A549 (cell line): ENCODE measurements around the gene B4GALT3. TPM values are rescaled to one million over a fixed set of nuclear protein-coding genes. Genes with fewer than 3 reads are reported as not detected.
A peak's percentile ranks its signal among the peaks of the same experiment; 100 is the strongest.

ENCODE experiments used
- ATAC-seq, 2 experiments: fragments of 200-7000 bp in 1 of 2; fragments of >200 bp in 1 of 2; cut with Nextera tagmentation in 1 of 2; cut with Tn5 transposase in 1 of 2; 3 replicates each; pipeline versions ENCODE4 v1.8.0 to v1.9.1; 2018 to 2020; ENCODE audit warnings: mild to moderate bottlenecking in 1 of 2, moderate library complexity in 1 of 2
- CTCF ChIA-PET: fragments of 300-600 bp; sonication (Branson Sonifier 250); formaldehyde crosslinking; extraction: SDS; loops from one replicate; lab custom pipeline; 2021; ENCODE audit warnings: antibody characterized with exemption, inconsistent platforms; lab: Yijun Ruan, JAX
- POLR2A ChIA-PET: fragments of 350-600 bp; formaldehyde crosslinking; extraction: SDS; loops from one replicate; lab custom pipeline; 2021; ENCODE audit warnings: antibody characterized with exemption, inconsistent platforms; lab: Yijun Ruan, JAX
- DNase-seq, 2 experiments: peaks; one replicate each; pipeline versions ENCODE4 v3.0.0 to v3.0.0-alpha.2; 2011 to 2016; ENCODE audit warnings: low read depth in 1 of 2, low spot score in 1 of 2
- FAIRE-seq: peaks from 2 replicates; lab custom pipeline; 2011; peaks lifted over from hg19 to GRCh38; lab: Jason Lieb, UNC
- H3K27ac ChIP-seq, 2 experiments: fragments of >200 bp; sonication (Bioruptor Twin); formaldehyde crosslinking; 3 replicates each; pipeline ENCODE4 v1.5.1; 2016 to 2017
- H3K4me1 ChIP-seq: fragments of >200 bp; sonication (Bioruptor Twin); formaldehyde crosslinking; 3 replicates; pipeline ENCODE4 v1.6.1; 2016
- H3K4me2 ChIP-seq: fragments of >200 bp; sonication (Bioruptor Twin); formaldehyde crosslinking; 3 replicates; pipeline ENCODE4 v1.6.1; 2016
- H3K4me3 ChIP-seq: fragments of >200 bp; sonication (Bioruptor Twin); formaldehyde crosslinking; 3 replicates; pipeline ENCODE4 v1.5.1; 2016
- H3K9me3 ChIP-seq: fragments of >200 bp; sonication (Bioruptor Twin); formaldehyde crosslinking; 3 replicates; pipeline ENCODE4 v1.6.1; 2016
- CHD4 ChIP-seq: fragments of 200-600 bp; sonication (generic); IDR thresholded peaks from 2 replicates; pipeline ENCODE4 v1.6.1; 2016; ENCODE audit warnings: antibody characterized with exemption, mild to moderate bottlenecking, borderline replicate concordance
- EHF ChIP-seq: fragments of 250-450 bp; sonication (Bioruptor Pico); IDR thresholded peaks from 2 replicates; pipeline ENCODE4 v1.5.0; 2020; ENCODE audit warnings: mild to moderate bottlenecking
- EP300 ChIP-seq, 2 experiments: fragments of >200 bp; sonication (Bioruptor Twin); formaldehyde crosslinking; IDR thresholded peaks; 2 replicates in 1 of 2; 3 replicates in 1 of 2; pipeline ENCODE4 v1.6.1; 2016 to 2017
- ESRRA ChIP-seq: fragments of 150-350 bp; IDR thresholded peaks from 2 replicates; pipeline ENCODE4 v1.6.1; 2014; ENCODE audit warnings: mild to moderate bottlenecking, low read length, borderline replicate concordance
- FOSL2 ChIP-seq, 2 experiments: fragments of 450-650 bp in 1 of 2; fragments of >200 bp in 1 of 2; sonication (Bioruptor Twin) in 1 of 2; formaldehyde crosslinking; IDR thresholded peaks; 2 replicates each; pipeline versions ENCODE4 v1.5.0 to v1.6.1; 2016 to 2020; ENCODE audit warnings: mild to moderate bottlenecking in 1 of 2, moderate library complexity in 1 of 2
- HES2 ChIP-seq: fragments of >200 bp; sonication (Bioruptor Twin); formaldehyde crosslinking; IDR thresholded peaks from 2 replicates; pipeline ENCODE4 v1.6.1; 2016
- HOXA7 ChIP-seq: fragments of 250-450 bp; sonication (Bioruptor Pico); IDR thresholded peaks from 2 replicates; pipeline ENCODE4 v1.5.0; 2020; ENCODE audit warnings: mild to moderate bottlenecking, moderate library complexity
- HOXB13 ChIP-seq: fragments of 250-450 bp; sonication (Bioruptor Pico); IDR thresholded peaks from 2 replicates; pipeline ENCODE4 v1.5.0; 2020; ENCODE audit warnings: low read depth, mild to moderate bottlenecking, moderate library complexity
- JUN ChIP-seq, 2 experiments: fragments of >200 bp; sonication (Bioruptor Twin); formaldehyde crosslinking; IDR thresholded peaks; 2 replicates in 1 of 2; 3 replicates in 1 of 2; pipeline ENCODE4 v1.6.1; 2016 to 2017
- KDM1A ChIP-seq: fragments of 200-600 bp; sonication (generic); IDR thresholded peaks from 2 replicates; pipeline ENCODE4 v1.6.1; 2016; ENCODE audit warnings: low read depth, mild to moderate bottlenecking
- KDM5A ChIP-seq: fragments of 200-600 bp; sonication (generic); IDR thresholded peaks from 2 replicates; pipeline ENCODE4 v1.6.1; 2016; ENCODE audit warnings: antibody characterized with exemption, mild to moderate bottlenecking
- MYC ChIP-seq: IDR thresholded peaks from 2 replicates; pipeline ENCODE4 v1.6.1; 2012; ENCODE audit warnings: mild to moderate bottlenecking, inconsistent platforms, low read length, improper control_type of control experiment, borderline replicate concordance
- PBX3 ChIP-seq: IDR thresholded peaks from 2 replicates; pipeline ENCODE4 v1.6.1; 2012
- POLR2AphosphoS2 ChIP-seq: conservative IDR thresholded peaks from 2 replicates; pipeline ENCODE4 v1.6.1; 2012; ENCODE audit warnings: low read length, improper control_type of control experiment, inconsistent platforms
- RAD21 ChIP-seq, 2 experiments: fragments of >200 bp in 1 of 2; sonication (Bioruptor Twin) in 1 of 2; formaldehyde crosslinking in 1 of 2; IDR thresholded peaks in 1 of 2; conservative IDR thresholded peaks in 1 of 2; 2 replicates in 1 of 2; 3 replicates in 1 of 2; pipeline ENCODE4 v1.6.1; 2012 to 2018; ENCODE audit warnings: inconsistent platforms in 1 of 2
- RARB ChIP-seq: fragments of 250-450 bp; sonication (Bioruptor Pico); IDR thresholded peaks from 2 replicates; pipeline ENCODE4 v1.8.0; 2021; ENCODE audit warnings: mild to moderate bottlenecking, moderate library complexity
- SREBF2 ChIP-seq: fragments of 450-650 bp; IDR thresholded peaks from 2 replicates; pipeline ENCODE4 v1.6.1; 2014; ENCODE audit warnings: mild to moderate bottlenecking, moderate library complexity
- TFCP2L1 ChIP-seq: fragments of 250-450 bp; sonication (Bioruptor Pico); IDR thresholded peaks from 2 replicates; pipeline ENCODE4 v1.5.0; 2021; ENCODE audit warnings: mild to moderate bottlenecking
- USF2 ChIP-seq: fragments of 450-650 bp; IDR thresholded peaks from 2 replicates; pipeline ENCODE4 v1.6.1; 2014; ENCODE audit warnings: antibody characterized with exemption
- ZC3H11A ChIP-seq: fragments of 450-650 bp; IDR thresholded peaks from 2 replicates; pipeline ENCODE4 v1.6.1; 2014; ENCODE audit warnings: antibody characterized with exemption, mild to moderate bottlenecking
- WGBS: methylation state at CpG from one replicate; pipeline ENCODE4 v1.1.6; 2017; ENCODE audit errors: missing lambda C conversion rate; 5-methylcytosine and 5-hydroxymethylcytosine counted together
- polyA plus RNA-seq, 4 experiments: library from polyadenylated mRNA; depleted of rRNA in 3 of 4; stranded (reverse); fragments of >200 nt; fragmentation: RNase III in 1 of 4; extraction: RNeasy Plus Mini Kit Qiagen cat#74134 plus additional on column Dnase treatment in 1 of 4; gene quantifications; 2 replicates in 3 of 4; 3 replicates in 1 of 4; pipeline ENCODE4 v1.2.3, GENCODE V29; 2011 to 2017
- TF ChIP-seq, protein P1 (sequence below): fragments of >200 bp; sonication (Bioruptor Twin); formaldehyde crosslinking; IDR thresholded peaks from 3 replicates; pipeline ENCODE4 v1.5.1; 2016
- TF ChIP-seq, protein P2 (sequence below): IDR thresholded peaks from 2 replicates; pipeline ENCODE4 v1.6.1; 2012; ENCODE audit warnings: low read depth, borderline replicate concordance
- TF ChIP-seq, protein P3 (sequence below): fragments of 250-450 bp; sonication (Bioruptor Pico); IDR thresholded peaks from 2 replicates; pipeline ENCODE4 v1.5.0; 2021; ENCODE audit warnings: mild to moderate bottlenecking, moderate library complexity, borderline replicate concordance
- TF ChIP-seq, protein P4 (sequence below): fragments of 250-450 bp; sonication (Bioruptor Pico); IDR thresholded peaks from 2 replicates; pipeline ENCODE4 v1.5.0; 2020; ENCODE audit warnings: low read depth, mild to moderate bottlenecking, moderate library complexity

The B4GALT3 gene
- polyA plus RNA-seq, 2 of the 4 experiments (the other 2 are of a cell fraction) = 25.3 to 25.5 TPM

- ATAC-seq = peak in 1 of 2 experiments; percentile 29; a peak in 3 of 6 replicates
- ChIA-PET POLR2A (interaction anchor here (1.7 kb wide), 1 partner anchor 16 kb away, joined by 5 read pairs; the partner anchor contains the start of gene NDUFS2), CTCF (interaction anchor here (1.5 to 20.1 kb wide), 5 partner anchors 11 to 166 kb away, joined by 3 to 319 read pairs (median 66); partner anchors contain the start of genes NDUFS2 and TOMM40L)
- no peak overlapping the region for H3K27ac ChIP-seq
- WGBS = 63% methylated on average over 6 of the region's 6 CpGs
- DNase-seq = no peak
- no peaks in the 10 kb centered on the region for H3K9me3 ChIP-seq
- H3K4me2 ChIP-seq = no peak overlapping the region
- H3K4me1 ChIP-seq = no peaks in the 10 kb centered on the region
- FAIRE-seq = no peak
- no peak for TF ChIP-seq TFCP2L1
- no peak for TF ChIP-seq ESRRA
- no peak for TF ChIP-seq ZC3H11A
- TF ChIP-seq KDM1A = no peak
- no peak for TF ChIP-seq MYC
- no peak for TF ChIP-seq FOSL2 (IDR thresholded peaks at IDR 0.05)
- no peak for TF ChIP-seq FOSL2 (CRISPR knock-in tag; IDR thresholded peaks at IDR 0.05)
- no peak for TF ChIP-seq USF2
- no peak for TF ChIP-seq SREBF2
- TF ChIP-seq KDM5A = no peak
- no peak for TF ChIP-seq HOXA7 (CRISPR knock-in tag)
- TF ChIP-seq, protein P1, sequence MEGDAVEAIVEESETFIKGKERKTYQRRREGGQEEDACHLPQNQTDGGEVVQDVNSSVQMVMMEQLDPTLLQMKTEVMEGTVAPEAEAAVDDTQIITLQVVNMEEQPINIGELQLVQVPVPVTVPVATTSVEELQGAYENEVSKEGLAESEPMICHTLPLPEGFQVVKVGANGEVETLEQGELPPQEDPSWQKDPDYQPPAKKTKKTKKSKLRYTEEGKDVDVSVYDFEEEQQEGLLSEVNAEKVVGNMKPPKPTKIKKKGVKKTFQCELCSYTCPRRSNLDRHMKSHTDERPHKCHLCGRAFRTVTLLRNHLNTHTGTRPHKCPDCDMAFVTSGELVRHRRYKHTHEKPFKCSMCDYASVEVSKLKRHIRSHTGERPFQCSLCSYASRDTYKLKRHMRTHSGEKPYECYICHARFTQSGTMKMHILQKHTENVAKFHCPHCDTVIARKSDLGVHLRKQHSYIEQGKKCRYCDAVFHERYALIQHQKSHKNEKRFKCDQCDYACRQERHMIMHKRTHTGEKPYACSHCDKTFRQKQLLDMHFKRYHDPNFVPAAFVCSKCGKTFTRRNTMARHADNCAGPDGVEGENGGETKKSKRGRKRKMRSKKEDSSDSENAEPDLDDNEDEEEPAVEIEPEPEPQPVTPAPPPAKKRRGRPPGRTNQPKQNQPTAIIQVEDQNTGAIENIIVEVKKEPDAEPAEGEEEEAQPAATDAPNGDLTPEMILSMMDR = no peak
- TF ChIP-seq HES2 = no peak
- no peak for TF ChIP-seq POLR2AphosphoS2
- TF ChIP-seq RARB (CRISPR knock-in tag) = no peak
- TF ChIP-seq, all 56 proteins: peak for 0
- no peak overlapping the region for H3K4me3 ChIP-seq
Measured at GRCh38 chr1:161217831-161218230, 40.5 kb upstream of the B4GALT3 start.

- ChIA-PET POLR2A (interaction anchor here (1.5 to 1.7 kb wide), 2 partner anchors 8 to 15 kb away, joined by 3 to 5 read pairs; partner anchors contain the start of genes NDUFS2 and TOMM40L), CTCF (interaction anchor here (0.6 to 20.1 kb wide), 6 partner anchors 10 to 167 kb away, joined by 3 to 319 read pairs (median 36); partner anchors contain the start of genes NDUFS2 and TOMM40L)
- no peak for DNase-seq
- WGBS = 84% methylated on average over 7 of the region's 7 CpGs
- no peaks in the 10 kb centered on the region for H3K9me3 ChIP-seq
- no peak overlapping the region for H3K27ac ChIP-seq
- H3K4me1 ChIP-seq = no peaks in the 10 kb centered on the region
- no peak overlapping the region for H3K4me3 ChIP-seq
- no peak for FAIRE-seq
- ATAC-seq = peak; percentile 29 to 36; a peak in 3 of 6 replicates
- no peak overlapping the region for H3K4me2 ChIP-seq
- TF ChIP-seq CHD4 (no peak), PBX3 (no peak), ZC3H11A (no peak), EHF (no peak), RARB (CRISPR knock-in tag) (no peak), RAD21 (conservative IDR thresholded peaks at IDR 0.05 in 1 of 2, IDR thresholded peaks at IDR 0.05 in 1 of 2) (no peak), JUN (IDR thresholded peaks at IDR 0.05) (no peak), HOXB13 (CRISPR knock-in tag) (no peak), EP300 (IDR thresholded peaks at IDR 0.05) (no peak), HOXA7 (CRISPR knock-in tag) (no peak)
- TF ChIP-seq, protein P2, sequence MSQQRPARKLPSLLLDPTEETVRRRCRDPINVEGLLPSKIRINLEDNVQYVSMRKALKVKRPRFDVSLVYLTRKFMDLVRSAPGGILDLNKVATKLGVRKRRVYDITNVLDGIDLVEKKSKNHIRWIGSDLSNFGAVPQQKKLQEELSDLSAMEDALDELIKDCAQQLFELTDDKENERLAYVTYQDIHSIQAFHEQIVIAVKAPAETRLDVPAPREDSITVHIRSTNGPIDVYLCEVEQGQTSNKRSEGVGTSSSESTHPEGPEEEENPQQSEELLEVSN = no peak
- TF ChIP-seq, protein P1 = no peak
- TF ChIP-seq, protein P3, sequence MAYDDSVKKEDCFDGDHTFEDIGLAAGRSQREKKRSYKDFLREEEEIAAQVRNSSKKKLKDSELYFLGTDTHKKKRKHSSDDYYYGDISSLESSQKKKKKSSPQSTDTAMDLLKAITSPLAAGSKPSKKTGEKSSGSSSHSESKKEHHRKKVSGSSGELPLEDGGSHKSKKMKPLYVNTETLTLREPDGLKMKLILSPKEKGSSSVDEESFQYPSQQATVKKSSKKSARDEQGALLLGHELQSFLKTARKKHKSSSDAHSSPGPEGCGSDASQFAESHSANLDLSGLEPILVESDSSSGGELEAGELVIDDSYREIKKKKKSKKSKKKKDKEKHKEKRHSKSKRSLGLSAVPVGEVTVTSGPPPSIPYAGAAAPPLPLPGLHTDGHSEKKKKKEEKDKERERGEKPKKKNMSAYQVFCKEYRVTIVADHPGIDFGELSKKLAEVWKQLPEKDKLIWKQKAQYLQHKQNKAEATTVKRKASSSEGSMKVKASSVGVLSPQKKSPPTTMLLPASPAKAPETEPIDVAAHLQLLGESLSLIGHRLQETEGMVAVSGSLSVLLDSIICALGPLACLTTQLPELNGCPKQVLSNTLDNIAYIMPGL (CRISPR knock-in tag) = no peak
- TF ChIP-seq, protein P4, sequence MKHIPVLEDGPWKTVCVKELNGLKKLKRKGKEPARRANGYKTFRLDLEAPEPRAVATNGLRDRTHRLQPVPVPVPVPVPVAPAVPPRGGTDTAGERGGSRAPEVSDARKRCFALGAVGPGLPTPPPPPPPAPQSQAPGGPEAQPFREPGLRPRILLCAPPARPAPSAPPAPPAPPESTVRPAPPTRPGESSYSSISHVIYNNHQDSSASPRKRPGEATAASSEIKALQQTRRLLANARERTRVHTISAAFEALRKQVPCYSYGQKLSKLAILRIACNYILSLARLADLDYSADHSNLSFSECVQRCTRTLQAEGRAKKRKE = no peak
Measured at GRCh38 chr1:161216945-161217712, 39.8 kb upstream of the B4GALT3 start.
